GM12878 (cell line): ENCODE data around the gene MCRIP2. TPM values are rescaled to one million over a fixed set of nuclear protein-coding genes. Genes with fewer than 3 reads are reported as not detected.
A peak's percentile ranks its signal among the peaks of the same experiment; 100 is the strongest.

ENCODE experiments used
- CBX5 ChIP-seq: sonication (generic); IDR thresholded peaks from 2 replicates; pipeline ENCODE4 v1.6.1; 2016; ENCODE audit warnings: low read depth, moderate library complexity, mild to moderate bottlenecking, inconsistent platforms
- ESRRA ChIP-seq: IDR thresholded peaks from 2 replicates; pipeline ENCODE4 v1.6.1; 2012; ENCODE audit warnings: mild to moderate bottlenecking, low read length, improper control_type of control experiment
- HDAC2 ChIP-seq: fragments of 200-600 bp; sonication (generic); IDR thresholded peaks from 2 replicates; pipeline ENCODE4 v1.6.1; 2017
- IRF4 ChIP-seq: IDR thresholded peaks from 2 replicates; pipeline ENCODE4 v1.6.1; 2011; ENCODE audit warnings: low read depth, low read length
- MYB ChIP-seq: fragments of 150-350 bp; IDR thresholded peaks from 2 replicates; pipeline ENCODE4 v1.6.1; 2014; ENCODE audit warnings: mild to moderate bottlenecking, low read depth, low read length, borderline replicate concordance
- NBN ChIP-seq: fragments of 450-650 bp; IDR thresholded peaks from 2 replicates; pipeline ENCODE4 v1.6.1; 2016
- POLR2A ChIP-seq: IDR thresholded peaks from 2 replicates; pipeline ENCODE4 v1.6.1; 2011; ENCODE audit warnings: low read depth, mild to moderate bottlenecking, low read length
- POLR2AphosphoS2 ChIP-seq: IDR thresholded peaks from 2 replicates; pipeline ENCODE4 v1.6.1; 2011; ENCODE audit warnings: low read depth, mild to moderate bottlenecking, low read length, improper control_type of control experiment, moderate library complexity
- SIN3A ChIP-seq: IDR thresholded peaks from 2 replicates; pipeline ENCODE4 v1.6.1; 2012; ENCODE audit warnings: low read depth, low read length, improper control_type of control experiment
- YY1 ChIP-seq: IDR thresholded peaks from 2 replicates; pipeline ENCODE4 v1.6.1; 2011; ENCODE audit warnings: low read depth, mild to moderate bottlenecking, low read length
- ZZZ3 ChIP-seq: IDR thresholded peaks from 2 replicates; pipeline ENCODE4 v1.6.1; 2011; ENCODE audit warnings: low read depth; ENCODE audit not compliant: control insufficient read depth, insufficient read length
- polyA plus RNA-seq, 11 experiments: library from polyadenylated mRNA; depleted of rRNA in 4 of 11; unstranded in 6 of 11; stranded (reverse) in 5 of 11; fragments of >200 nt; fragmentation: Nextera tagmentation in 4 of 11; fragmentation: Illumina TruSeq in 1 of 11; extraction: Ambion mirVana in 4 of 11; extraction: Trizol in 1 of 11; gene quantifications; 1 replicate in 1 of 11; 2 replicates in 10 of 11; pipeline versions ENCODE4 v1.2.1 to v1.2.3, GENCODE V29; 2011 to 2016; ENCODE audit warnings: inconsistent platforms in 2 of 11, missing spikeins in 2 of 11, low read depth in 1 of 11
- total RNA-seq, 4 experiments: library from RNA; depleted of rRNA in 3 of 4; stranded (reverse); fragments of >200 nt in 3 of 4; fragmentation: Illumina TruSeq in 1 of 4; extraction: Trizol in 1 of 4; gene quantifications; 2 replicates each; pipeline versions ENCODE4 v1.2.1 to v1.2.3, GENCODE V29; 2013 to 2021
- TF ChIP-seq, protein P1 (sequence below): fragments of 450-650 bp; IDR thresholded peaks from 2 replicates; pipeline ENCODE4 v1.6.1; 2017; ENCODE audit warnings: mild to moderate bottlenecking, moderate library complexity
- TF ChIP-seq, protein P2 (sequence below): fragments of 450-650 bp; IDR thresholded peaks from 2 replicates; pipeline ENCODE4 v1.6.1; 2016; ENCODE audit warnings: mild to moderate bottlenecking, moderate library complexity, borderline replicate concordance
- TF ChIP-seq, protein P3 (sequence below): IDR thresholded peaks from 2 replicates; pipeline ENCODE4 v1.6.1; 2011; ENCODE audit warnings: borderline replicate concordance, low read depth, mild to moderate bottlenecking, moderate library complexity, low read length; ENCODE audit not compliant: insufficient read depth, poor library complexity, severe bottlenecking
- TF ChIP-seq, protein P4 (sequence below): fragments of 450-650 bp; IDR thresholded peaks from 2 replicates; pipeline ENCODE4 v1.6.1; 2018; ENCODE audit warnings: borderline replicate concordance, mild to moderate bottlenecking; ENCODE audit not compliant: partially characterized antibody

Gene MCRIP2
- total and polyA plus RNA-seq, 10 of the 15 experiments (the other 5 are each of a cell fraction or from before 2014, with no cell fraction given) = 0.19 to 93.1 (median 57.9) TPM

DNA sequence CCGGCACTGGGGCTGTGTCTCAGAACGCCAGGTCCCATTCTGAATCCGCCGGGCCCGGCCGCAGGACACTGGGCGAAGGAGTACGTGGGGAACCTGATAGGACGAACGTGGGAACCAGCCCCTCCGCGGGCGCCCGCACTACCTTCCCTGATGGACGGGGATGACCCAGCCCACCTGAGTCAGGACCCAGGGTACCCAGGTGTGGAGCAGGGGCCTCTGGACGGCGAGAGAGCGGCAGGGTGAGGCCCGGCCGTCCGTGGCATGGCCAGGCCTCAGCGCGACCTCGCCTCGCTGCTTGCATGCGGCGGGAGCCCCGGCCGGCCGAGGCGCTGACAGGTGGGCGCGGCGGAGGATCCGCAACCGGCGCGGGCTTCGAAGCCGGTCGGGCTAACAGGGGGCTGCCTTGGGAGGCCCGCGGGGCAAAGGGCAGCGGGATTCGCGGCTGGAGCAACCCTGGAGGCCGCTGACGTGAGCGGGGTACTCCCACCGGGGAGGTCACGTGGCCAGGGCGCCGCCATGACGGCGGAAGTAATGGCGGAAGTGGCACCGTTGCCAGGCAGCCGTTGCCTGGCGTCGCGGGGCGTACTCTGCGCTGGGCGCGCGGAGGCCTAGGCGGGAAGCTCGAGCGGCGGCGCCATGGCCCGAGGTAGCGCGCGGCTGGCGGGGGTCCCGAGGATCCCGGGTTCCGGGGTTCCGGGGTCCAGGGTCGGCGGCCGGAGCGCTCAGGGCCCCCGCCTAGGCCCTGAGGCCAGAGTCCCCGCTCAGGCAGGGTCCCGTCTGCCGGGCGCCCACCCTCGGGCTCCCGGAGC is 7.4 kb downstream of the MCRIP2 start, which contains the start of gene WDR90 (continued):
- TF ChIP-seq, protein P1, sequence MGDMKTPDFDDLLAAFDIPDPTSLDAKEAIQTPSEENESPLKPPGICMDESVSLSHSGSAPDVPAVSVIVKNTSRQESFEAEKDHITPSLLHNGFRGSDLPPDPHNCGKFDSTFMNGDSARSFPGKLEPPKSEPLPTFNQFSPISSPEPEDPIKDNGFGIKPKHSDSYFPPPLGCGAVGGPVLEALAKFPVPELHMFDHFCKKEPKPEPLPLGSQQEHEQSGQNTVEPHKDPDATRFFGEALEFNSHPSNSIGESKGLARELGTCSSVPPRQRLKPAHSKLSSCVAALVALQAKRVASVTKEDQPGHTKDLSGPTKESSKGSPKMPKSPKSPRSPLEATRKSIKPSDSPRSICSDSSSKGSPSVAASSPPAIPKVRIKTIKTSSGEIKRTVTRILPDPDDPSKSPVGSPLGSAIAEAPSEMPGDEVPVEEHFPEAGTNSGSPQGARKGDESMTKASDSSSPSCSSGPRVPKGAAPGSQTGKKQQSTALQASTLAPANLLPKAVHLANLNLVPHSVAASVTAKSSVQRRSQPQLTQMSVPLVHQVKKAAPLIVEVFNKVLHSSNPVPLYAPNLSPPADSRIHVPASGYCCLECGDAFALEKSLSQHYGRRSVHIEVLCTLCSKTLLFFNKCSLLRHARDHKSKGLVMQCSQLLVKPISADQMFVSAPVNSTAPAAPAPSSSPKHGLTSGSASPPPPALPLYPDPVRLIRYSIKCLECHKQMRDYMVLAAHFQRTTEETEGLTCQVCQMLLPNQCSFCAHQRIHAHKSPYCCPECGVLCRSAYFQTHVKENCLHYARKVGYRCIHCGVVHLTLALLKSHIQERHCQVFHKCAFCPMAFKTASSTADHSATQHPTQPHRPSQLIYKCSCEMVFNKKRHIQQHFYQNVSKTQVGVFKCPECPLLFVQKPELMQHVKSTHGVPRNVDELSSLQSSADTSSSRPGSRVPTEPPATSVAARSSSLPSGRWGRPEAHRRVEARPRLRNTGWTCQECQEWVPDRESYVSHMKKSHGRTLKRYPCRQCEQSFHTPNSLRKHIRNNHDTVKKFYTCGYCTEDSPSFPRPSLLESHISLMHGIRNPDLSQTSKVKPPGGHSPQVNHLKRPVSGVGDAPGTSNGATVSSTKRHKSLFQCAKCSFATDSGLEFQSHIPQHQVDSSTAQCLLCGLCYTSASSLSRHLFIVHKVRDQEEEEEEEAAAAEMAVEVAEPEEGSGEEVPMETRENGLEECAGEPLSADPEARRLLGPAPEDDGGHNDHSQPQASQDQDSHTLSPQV = no peak
- TF ChIP-seq IRF4 (no peak), ZZZ3 (no peak), POLR2AphosphoS2 (peak; percentile 51; the same call in 1 of the 2 replicates), YY1 (peak; percentile 98), NBN (no peak), POLR2A (peak; percentile 84), SIN3A (peak; percentile 99), MYB (no peak), HDAC2 (no peak), ESRRA (no peak), CBX5 (no peak)
- TF ChIP-seq, protein P2, sequence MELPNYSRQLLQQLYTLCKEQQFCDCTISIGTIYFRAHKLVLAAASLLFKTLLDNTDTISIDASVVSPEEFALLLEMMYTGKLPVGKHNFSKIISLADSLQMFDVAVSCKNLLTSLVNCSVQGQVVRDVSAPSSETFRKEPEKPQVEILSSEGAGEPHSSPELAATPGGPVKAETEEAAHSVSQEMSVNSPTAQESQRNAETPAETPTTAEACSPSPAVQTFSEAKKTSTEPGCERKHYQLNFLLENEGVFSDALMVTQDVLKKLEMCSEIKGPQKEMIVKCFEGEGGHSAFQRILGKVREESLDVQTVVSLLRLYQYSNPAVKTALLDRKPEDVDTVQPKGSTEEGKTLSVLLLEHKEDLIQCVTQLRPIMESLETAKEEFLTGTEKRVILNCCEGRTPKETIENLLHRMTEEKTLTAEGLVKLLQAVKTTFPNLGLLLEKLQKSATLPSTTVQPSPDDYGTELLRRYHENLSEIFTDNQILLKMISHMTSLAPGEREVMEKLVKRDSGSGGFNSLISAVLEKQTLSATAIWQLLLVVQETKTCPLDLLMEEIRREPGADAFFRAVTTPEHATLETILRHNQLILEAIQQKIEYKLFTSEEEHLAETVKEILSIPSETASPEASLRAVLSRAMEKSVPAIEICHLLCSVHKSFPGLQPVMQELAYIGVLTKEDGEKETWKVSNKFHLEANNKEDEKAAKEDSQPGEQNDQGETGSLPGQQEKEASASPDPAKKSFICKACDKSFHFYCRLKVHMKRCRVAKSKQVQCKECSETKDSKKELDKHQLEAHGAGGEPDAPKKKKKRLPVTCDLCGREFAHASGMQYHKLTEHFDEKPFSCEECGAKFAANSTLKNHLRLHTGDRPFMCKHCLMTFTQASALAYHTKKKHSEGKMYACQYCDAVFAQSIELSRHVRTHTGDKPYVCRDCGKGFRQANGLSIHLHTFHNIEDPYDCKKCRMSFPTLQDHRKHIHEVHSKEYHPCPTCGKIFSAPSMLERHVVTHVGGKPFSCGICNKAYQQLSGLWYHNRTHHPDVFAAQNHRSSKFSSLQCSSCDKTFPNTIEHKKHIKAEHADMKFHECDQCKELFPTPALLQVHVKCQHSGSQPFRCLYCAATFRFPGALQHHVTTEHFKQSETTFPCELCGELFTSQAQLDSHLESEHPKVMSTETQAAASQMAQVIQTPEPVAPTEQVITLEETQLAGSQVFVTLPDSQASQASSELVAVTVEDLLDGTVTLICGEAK = peak; percentile 73
- TF ChIP-seq, protein P3, sequence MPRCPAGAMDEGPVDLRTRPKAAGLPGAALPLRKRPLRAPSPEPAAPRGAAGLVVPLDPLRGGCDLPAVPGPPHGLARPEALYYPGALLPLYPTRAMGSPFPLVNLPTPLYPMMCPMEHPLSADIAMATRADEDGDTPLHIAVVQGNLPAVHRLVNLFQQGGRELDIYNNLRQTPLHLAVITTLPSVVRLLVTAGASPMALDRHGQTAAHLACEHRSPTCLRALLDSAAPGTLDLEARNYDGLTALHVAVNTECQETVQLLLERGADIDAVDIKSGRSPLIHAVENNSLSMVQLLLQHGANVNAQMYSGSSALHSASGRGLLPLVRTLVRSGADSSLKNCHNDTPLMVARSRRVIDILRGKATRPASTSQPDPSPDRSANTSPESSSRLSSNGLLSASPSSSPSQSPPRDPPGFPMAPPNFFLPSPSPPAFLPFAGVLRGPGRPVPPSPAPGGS = no peak
- TF ChIP-seq, protein P4, sequence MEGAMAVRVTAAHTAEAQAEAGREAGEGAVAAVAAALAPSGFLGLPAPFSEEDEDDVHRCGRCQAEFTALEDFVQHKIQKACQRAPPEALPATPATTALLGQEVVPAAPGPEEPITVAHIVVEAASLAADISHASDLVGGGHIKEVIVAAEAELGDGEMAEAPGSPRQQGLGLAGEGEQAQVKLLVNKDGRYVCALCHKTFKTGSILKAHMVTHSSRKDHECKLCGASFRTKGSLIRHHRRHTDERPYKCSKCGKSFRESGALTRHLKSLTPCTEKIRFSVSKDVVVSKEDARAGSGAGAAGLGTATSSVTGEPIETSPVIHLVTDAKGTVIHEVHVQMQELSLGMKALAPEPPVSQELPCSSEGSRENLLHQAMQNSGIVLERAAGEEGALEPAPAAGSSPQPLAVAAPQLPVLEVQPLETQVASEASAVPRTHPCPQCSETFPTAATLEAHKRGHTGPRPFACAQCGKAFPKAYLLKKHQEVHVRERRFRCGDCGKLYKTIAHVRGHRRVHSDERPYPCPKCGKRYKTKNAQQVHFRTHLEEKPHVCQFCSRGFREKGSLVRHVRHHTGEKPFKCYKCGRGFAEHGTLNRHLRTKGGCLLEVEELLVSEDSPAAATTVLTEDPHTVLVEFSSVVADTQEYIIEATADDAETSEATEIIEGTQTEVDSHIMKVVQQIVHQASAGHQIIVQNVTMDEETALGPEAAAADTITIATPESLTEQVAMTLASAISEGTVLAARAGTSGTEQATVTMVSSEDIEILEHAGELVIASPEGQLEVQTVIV = no peak
